ENCODE measurements around the gene TNRC18. TPM values are rescaled to one million over a fixed set of nuclear protein-coding genes. Genes with fewer than 3 reads are reported as not detected.

The TNRC18 gene
- total RNA-seq, 4 donors from 2014 or later: 81.1 to 160 (median 104) TPM

DNA sequence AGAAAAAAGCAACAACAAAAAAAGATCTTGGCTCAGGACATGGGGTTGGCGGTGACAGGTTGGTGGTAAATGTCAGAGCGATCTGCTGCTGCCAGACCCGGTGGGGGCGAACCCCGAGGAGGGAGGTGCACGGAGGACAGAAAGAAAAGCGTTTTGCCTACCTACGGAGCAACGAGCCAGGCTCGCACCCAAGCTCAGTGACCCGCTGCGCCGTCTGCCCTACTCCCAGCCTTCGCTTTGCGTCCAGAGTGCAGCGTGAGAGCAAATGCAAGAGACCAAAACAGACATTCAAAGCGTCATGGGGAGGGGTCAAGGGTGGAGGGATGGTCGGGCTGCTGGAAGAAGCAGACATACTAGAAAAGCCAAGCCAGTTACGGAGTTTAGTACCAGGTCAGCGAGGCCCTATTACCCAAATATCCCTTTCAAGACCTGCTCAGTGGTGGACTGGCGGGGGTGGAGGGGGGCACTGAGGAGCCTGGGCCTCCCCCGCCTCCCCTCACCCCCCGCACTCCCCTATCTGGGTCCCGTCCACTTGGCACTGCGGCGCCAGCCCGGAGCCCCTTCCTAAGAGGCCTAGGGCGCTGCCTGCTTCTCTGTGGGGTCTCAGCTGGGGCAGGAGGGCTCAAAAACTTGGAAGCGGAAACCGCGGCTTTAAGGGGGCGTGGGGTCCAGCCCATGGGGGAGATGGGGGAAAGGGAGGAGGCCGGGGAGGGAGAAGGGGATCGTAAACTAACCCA is 74.0 kb downstream of the TNRC18 start:
- H3K27me3 ChIP-seq: no peaks in the 10 kb centered on the region
- H3K9me3 ChIP-seq: no peaks in the 10 kb centered on the region
- peaks cover 12% of the 10 kb centered on the region for H3K4me1 ChIP-seq
- H3K4me3 ChIP-seq: no peak overlapping the region
- DNase-seq (ENCODE audit: low spot score in 2 of 2): no peak
- TF ChIP-seq POLR2AphosphoS5 (IDR thresholded peaks at IDR 0.05): no peak
- TF ChIP-seq EP300 (IDR thresholded peaks at IDR 0.05): no peak
- H3K36me3 ChIP-seq: peaks cover 84% of the 10 kb centered on the region
- 82% methylated on average over 34 of the region's 34 CpGs for WGBS
- H3K27ac ChIP-seq: no peak overlapping the region

DNA sequence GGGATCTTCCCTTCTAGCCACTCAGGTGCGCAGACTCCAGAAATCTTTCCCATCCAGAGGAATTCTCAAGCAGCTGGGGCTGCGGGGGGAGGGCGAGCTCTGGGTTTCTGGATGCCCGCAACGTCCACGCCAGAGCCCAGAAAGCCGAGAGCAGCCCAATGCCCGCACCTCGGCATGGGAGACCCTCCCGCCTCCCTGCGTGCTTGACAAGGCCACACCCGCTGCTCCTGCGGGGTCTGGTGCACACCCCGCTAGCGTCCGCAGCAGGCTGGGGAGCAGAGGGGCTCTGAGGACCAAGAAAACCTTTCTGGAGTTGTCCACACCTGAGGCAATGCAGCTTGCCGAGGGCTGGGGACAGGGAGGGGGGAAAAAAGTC is 74.6 kb downstream of the TNRC18 start:
- TF ChIP-seq EP300 (IDR thresholded peaks at IDR 0.05): no peak
- no peak for TF ChIP-seq POLR2AphosphoS5 (IDR thresholded peaks at IDR 0.05)
- TF ChIP-seq POLR2A (IDR thresholded peaks at IDR 0.05): no peak
- TF ChIP-seq, protein P1, sequence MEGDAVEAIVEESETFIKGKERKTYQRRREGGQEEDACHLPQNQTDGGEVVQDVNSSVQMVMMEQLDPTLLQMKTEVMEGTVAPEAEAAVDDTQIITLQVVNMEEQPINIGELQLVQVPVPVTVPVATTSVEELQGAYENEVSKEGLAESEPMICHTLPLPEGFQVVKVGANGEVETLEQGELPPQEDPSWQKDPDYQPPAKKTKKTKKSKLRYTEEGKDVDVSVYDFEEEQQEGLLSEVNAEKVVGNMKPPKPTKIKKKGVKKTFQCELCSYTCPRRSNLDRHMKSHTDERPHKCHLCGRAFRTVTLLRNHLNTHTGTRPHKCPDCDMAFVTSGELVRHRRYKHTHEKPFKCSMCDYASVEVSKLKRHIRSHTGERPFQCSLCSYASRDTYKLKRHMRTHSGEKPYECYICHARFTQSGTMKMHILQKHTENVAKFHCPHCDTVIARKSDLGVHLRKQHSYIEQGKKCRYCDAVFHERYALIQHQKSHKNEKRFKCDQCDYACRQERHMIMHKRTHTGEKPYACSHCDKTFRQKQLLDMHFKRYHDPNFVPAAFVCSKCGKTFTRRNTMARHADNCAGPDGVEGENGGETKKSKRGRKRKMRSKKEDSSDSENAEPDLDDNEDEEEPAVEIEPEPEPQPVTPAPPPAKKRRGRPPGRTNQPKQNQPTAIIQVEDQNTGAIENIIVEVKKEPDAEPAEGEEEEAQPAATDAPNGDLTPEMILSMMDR (IDR thresholded peaks at IDR 0.05): no peak
- WGBS: 91% methylated on average over 17 of the region's 17 CpGs
- no peak overlapping the region for H3K27ac ChIP-seq

DNA sequence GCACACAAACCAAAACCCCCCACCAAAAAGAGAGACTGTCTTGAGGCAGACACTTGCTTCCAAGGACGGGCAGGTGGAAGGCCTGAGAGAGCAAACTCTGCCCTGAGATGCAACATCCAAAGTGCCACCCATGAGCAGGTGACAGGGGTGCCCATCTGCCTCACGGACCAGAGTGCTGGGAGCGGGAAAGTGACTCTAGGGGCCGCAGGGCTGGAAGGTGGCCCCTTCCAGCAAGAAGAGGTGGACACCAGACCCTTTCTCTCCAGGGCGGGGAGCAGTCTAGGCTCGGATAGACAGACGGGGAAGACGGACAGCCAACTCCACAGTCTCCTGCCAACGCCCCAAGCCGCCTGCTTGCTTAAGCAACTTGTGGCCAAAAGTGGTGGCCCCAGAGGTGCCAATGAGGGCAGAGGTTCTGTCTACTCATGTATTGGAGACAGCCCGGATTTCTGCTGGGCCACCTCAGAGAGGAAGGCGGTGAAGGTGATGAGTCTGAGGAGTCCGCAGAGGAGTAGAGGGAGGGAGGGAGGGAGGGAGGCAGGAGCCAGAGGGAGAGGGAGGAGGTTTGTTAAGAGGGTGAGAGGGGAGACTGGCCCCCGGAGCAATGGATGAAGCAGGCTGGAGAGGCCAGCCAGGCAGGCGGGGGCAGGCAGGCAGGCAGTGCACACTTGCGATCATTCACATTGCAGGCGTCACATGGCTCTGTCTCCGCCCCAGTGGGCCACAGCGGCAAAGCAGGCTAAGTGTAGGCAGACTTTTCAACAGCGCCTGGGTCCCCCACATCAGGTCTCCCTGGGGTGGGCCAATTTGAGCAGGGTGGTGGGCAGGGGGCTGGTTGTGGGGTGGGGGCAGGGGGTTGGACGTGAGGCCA is 75.3 kb downstream of the TNRC18 start:
- Histone ChIP-seq H3K27ac (no peak overlapping the region), H3K9me3 (no peaks in the 10 kb centered on the region), H3K36me3 (peaks cover 93% of the 10 kb centered on the region), H3K4me3 (no peak overlapping the region), H3K4me1 (no peaks in the 10 kb centered on the region), H3K27me3 (no peaks in the 10 kb centered on the region)
- 73% methylated on average over 14 of the region's 21 CpGs for WGBS
- TF ChIP-seq POLR2A (IDR thresholded peaks at IDR 0.05): no peak
- TF ChIP-seq, protein P1 (IDR thresholded peaks at IDR 0.05): no peak
- TF ChIP-seq EP300 (IDR thresholded peaks at IDR 0.05): no peak
- no peak for TF ChIP-seq POLR2AphosphoS5 (IDR thresholded peaks at IDR 0.05)
- DNase-seq (ENCODE audit: low spot score in 2 of 2): no peak

More for the DNA sequence above, 74.6 kb downstream of the TNRC18 start:
- Histone ChIP-seq H3K27me3 (no peaks in the 10 kb centered on the region), H3K4me3 (no peak overlapping the region), H3K4me1 (peaks cover 5% of the 10 kb centered on the region), H3K36me3 (peaks cover 90% of the 10 kb centered on the region), H3K9me3 (no peaks in the 10 kb centered on the region)
- no peak for DNase-seq (ENCODE audit: low spot score in 2 of 2)

DNA sequence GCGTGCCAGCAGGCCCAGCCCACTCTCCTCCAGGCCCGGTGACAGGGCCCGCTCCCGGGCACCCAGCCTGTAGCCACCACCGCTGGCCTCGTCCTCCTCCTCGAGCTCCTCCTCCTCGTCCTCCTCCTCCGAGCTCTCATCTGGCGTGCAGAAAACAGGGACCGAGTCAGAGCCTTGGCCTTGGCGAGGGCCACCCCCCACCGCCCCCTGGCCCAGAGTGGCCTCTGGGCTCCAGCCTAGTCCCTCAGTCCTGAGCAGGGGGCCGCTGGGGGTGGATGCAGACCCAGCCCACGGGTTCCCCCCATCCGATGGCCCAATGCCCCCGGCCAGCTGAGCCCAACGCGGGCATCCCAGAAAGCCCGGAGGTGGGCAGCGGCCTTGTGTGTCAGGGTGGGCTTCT is 78.0 kb downstream of the TNRC18 start:
- Histone ChIP-seq H3K4me3 (no peak overlapping the region), H3K9me3 (no peaks in the 10 kb centered on the region), H3K27ac (no peak overlapping the region), H3K4me1 (no peaks in the 10 kb centered on the region), H3K36me3 (peaks cover 95% of the 10 kb centered on the region), H3K27me3 (no peaks in the 10 kb centered on the region)
- WGBS: 96% methylated on average over 11 of the region's 21 CpGs
- TF ChIP-seq EP300 (IDR thresholded peaks at IDR 0.05) (no peak), POLR2AphosphoS5 (IDR thresholded peaks at IDR 0.05) (no peak), POLR2A (IDR thresholded peaks at IDR 0.05) (no peak)
- TF ChIP-seq, protein P1 (IDR thresholded peaks at IDR 0.05): no peak
- no peak for DNase-seq (ENCODE audit: low spot score in 2 of 2)

DNA sequence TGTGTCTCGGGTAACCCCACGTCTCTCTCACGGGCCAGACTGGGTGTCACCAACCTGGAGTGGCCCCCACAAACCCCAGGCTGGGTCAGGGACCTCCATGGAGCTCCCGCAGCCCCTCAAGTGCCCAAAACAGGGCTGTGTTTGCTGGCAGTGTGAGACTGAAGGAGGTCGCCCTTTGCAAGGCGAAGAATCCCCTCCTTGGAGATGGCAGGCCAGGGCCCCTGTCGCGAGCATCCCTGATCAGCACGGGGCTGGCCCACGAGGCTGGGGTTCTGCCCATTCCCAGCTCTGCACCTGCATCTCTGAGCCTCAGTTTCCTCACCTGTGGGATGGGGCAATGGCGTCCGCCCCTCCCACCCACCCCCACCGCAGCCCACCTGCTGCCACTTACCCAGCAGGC is 78.5 kb downstream of the TNRC18 start:
- Histone ChIP-seq H3K27ac (no peak overlapping the region), H3K9me3 (no peaks in the 10 kb centered on the region), H3K4me3 (no peak overlapping the region), H3K4me1 (no peaks in the 10 kb centered on the region), H3K27me3 (no peaks in the 10 kb centered on the region), H3K36me3 (peaks cover 96% of the 10 kb centered on the region)
- no peak for DNase-seq (ENCODE audit: low spot score in 2 of 2)
- 98% methylated on average over 7 of the region's 13 CpGs for WGBS
- TF ChIP-seq POLR2AphosphoS5 (IDR thresholded peaks at IDR 0.05): no peak
- TF ChIP-seq, protein P1 (IDR thresholded peaks at IDR 0.05): no peak
- no peak for TF ChIP-seq POLR2A (IDR thresholded peaks at IDR 0.05)
- no peak for TF ChIP-seq EP300 (IDR thresholded peaks at IDR 0.05)

All from suprapubic skin (tissue), 4 donors.